Calu3 (cell line): ENCODE results near the gene EXOC3L1. TPM values are rescaled to one million over a fixed set of nuclear protein-coding genes. Genes with fewer than 3 reads are reported as not detected.

Experiments
- BruUV-seq: library from RNA; stranded (reverse); fragments of 400-500 nt; replicated peaks from 2 replicates; lab custom pipeline; 2021; lab: Mats Ljungman, UMichigan
- CTCF ChIA-PET: fragments of 300-600 bp; sonication (Branson Sonifier 250); formaldehyde crosslinking; loops from one replicate; lab custom pipeline; 2022; ENCODE audit warnings: antibody characterized with exemption; lab: Charles Lee
- DNase-seq: peaks from one replicate; pipeline ENCODE4 v3.0.0; 2022
- H3K27ac Mint-ChIP-seq: one replicate; pipeline ENCODE4 v1.8.0; 2022; ENCODE audit warnings: mixed read lengths; ENCODE audit not compliant: unreplicated experiment
- H3K27me3 Mint-ChIP-seq: one replicate; pipeline ENCODE4 v1.8.0; 2022; ENCODE audit warnings: mixed read lengths; ENCODE audit not compliant: unreplicated experiment
- H3K36me3 Mint-ChIP-seq: one replicate; pipeline ENCODE4 v1.8.0; 2022; ENCODE audit warnings: mild to moderate bottlenecking, moderate library complexity, mixed read lengths; ENCODE audit not compliant: insufficient read depth, unreplicated experiment
- H3K4me1 Mint-ChIP-seq: one replicate; pipeline ENCODE4 v1.8.0; 2022; ENCODE audit warnings: mild to moderate bottlenecking, low read depth, mixed read lengths; ENCODE audit not compliant: unreplicated experiment
- H3K4me3 Mint-ChIP-seq: one replicate; pipeline ENCODE4 v1.8.0; 2022; ENCODE audit warnings: mild to moderate bottlenecking, low read depth, moderate library complexity, mixed read lengths; ENCODE audit not compliant: unreplicated experiment
- H3K9me3 Mint-ChIP-seq: one replicate; pipeline ENCODE4 v1.8.0; 2022; ENCODE audit warnings: low read depth, mixed read lengths; ENCODE audit not compliant: unreplicated experiment
- CTCF ChIP-seq: fragments of 200-600 bp; IDR thresholded peaks from one replicate; pipeline ENCODE4 v1.8.0; 2022; ENCODE audit warnings: antibody characterized with exemption; ENCODE audit not compliant: unreplicated experiment
- intact Hi-C: fragments of 100-400 bp; cut with micrococcal nuclease; formaldehyde crosslinking; loops from one replicate; pipeline ENCODE4 v1.10.0; 2022; ENCODE audit not compliant: unreplicated experiment
- total RNA-seq: library from RNA; stranded (reverse); gene quantifications from 2 replicates; pipeline ENCODE4 v1.2.3, GENCODE V29; 2022

The EXOC3L1 gene
- total RNA-seq, 1 experiment from 2014 or later: 0.31 TPM

GRCh38 chr16:67190448-67191399, 788 bp upstream of the EXOC3L1 start:
- peak overlapping the region; percentile 82 for H3K27ac Mint-ChIP-seq
- peaks cover 45% of the 10 kb centered on the region for H3K36me3 Mint-ChIP-seq
- peaks cover under 1% of the 10 kb centered on the region for H3K27me3 Mint-ChIP-seq
- H3K4me3 Mint-ChIP-seq: peak overlapping the region; percentile 87
- peaks cover 23% of the 10 kb centered on the region for H3K4me1 Mint-ChIP-seq
- intact Hi-C loops: no loop called here
- no TSS peak for BruUV-seq
- TF ChIP-seq CTCF: no peak
- H3K9me3 Mint-ChIP-seq: no peaks in the 10 kb centered on the region
- CTCF ChIA-PET: no interaction called here
- no peak for DNase-seq

GRCh38 chr16:67188798-67189197, 1.1 kb downstream of the EXOC3L1 start:
- BruUV-seq: no TSS peak
- H3K4me3 Mint-ChIP-seq: no peak overlapping the region
- H3K36me3 Mint-ChIP-seq: peaks cover 26% of the 10 kb centered on the region
- intact Hi-C loops: loop anchor here (5.0 kb wide), 2 partner anchors 171 to 241 kb away; no protein-coding TSS in a partner anchor
- peaks cover 26% of the 10 kb centered on the region for H3K4me1 Mint-ChIP-seq
- no peaks in the 10 kb centered on the region for H3K9me3 Mint-ChIP-seq
- no peak for DNase-seq
- CTCF ChIA-PET: interaction anchor here (0.7 kb wide), 2 partner anchors 37 to 383 kb away, joined by 3 read pairs; no protein-coding TSS in a partner anchor
- no peak overlapping the region for H3K27ac Mint-ChIP-seq
- peaks cover 12% of the 10 kb centered on the region for H3K27me3 Mint-ChIP-seq
- TF ChIP-seq CTCF: no peak

GRCh38 chr16:67188323-67188722, 1.6 kb downstream of the EXOC3L1 start:
- Mint-ChIP-seq H3K4me1 (peaks cover 21% of the 10 kb centered on the region), H3K36me3 (peaks cover 21% of the 10 kb centered on the region), H3K27ac (no peak overlapping the region), H3K27me3 (peaks cover 12% of the 10 kb centered on the region), H3K4me3 (no peak overlapping the region), H3K9me3 (no peaks in the 10 kb centered on the region)
- intact Hi-C loops: loop anchor here (5.0 kb wide), 2 partner anchors 171 to 241 kb away; no protein-coding TSS in a partner anchor
- no peak for DNase-seq
- no peak for TF ChIP-seq CTCF
- CTCF ChIA-PET: interaction anchor here (0.7 kb wide), 1 partner anchor 384 kb away, joined by 3 read pairs; no protein-coding TSS in a partner anchor
- BruUV-seq: no TSS peak

- CTCF ChIA-PET: interaction anchor here (1.0 kb wide), 1 partner anchor 9 kb away, joined by 3 read pairs; no protein-coding TSS in a partner anchor
- H3K4me1 Mint-ChIP-seq: peaks cover 19% of the 10 kb centered on the region
- intact Hi-C loops: loop anchor here (5.0 kb wide), 2 partner anchors 170 to 240 kb away; no protein-coding TSS in a partner anchor
Observed at GRCh38 chr16:67187175-67187890, 2.6 kb downstream of the EXOC3L1 start.

More at GRCh38 chr16:67187175-67187890, 2.6 kb downstream of the EXOC3L1 start:
- DNase-seq: no peak
- H3K27me3 Mint-ChIP-seq: peaks cover 12% of the 10 kb centered on the region
- H3K9me3 Mint-ChIP-seq: no peaks in the 10 kb centered on the region
- H3K27ac Mint-ChIP-seq: no peak overlapping the region
- TF ChIP-seq CTCF: no peak
- no peak overlapping the region for H3K4me3 Mint-ChIP-seq
- H3K36me3 Mint-ChIP-seq: peaks cover 11% of the 10 kb centered on the region
- BruUV-seq: no TSS peak
